Iris pigment epithelial cell (primary cell): ENCODE results near the gene IFT22.

Experiments used
- DNase-seq: peaks from one replicate; pipeline ENCODE4 v3.0.0-alpha.2; 2011; ENCODE audit warnings: low read depth

IFT22 gene

GRCh38 chr7:101277155-101277554 lies 44.5 kb downstream of the IFT22 start:
- DNase-seq: no peak

- DNase-seq: no peak
Measured at GRCh38 chr7:101273206-101273605, 48.4 kb downstream of the IFT22 start.

GRCh38 chr7:101271021-101271420 lies 50.6 kb downstream of the IFT22 start:
- DNase-seq: no peak

GRCh38 chr7:101269664-101270063 lies 51.9 kb downstream of the IFT22 start:
- DNase-seq: no peak

GRCh38 chr7:101265622-101266516 lies 55.7 kb downstream of the IFT22 start:
- no peak for DNase-seq

- DNase-seq: peak; percentile 26
Measured at GRCh38 chr7:101264102-101264706, 57.4 kb downstream of the IFT22 start.
